ENCODE measurements around the gene SSTR1.

Gene SSTR1, protein sequence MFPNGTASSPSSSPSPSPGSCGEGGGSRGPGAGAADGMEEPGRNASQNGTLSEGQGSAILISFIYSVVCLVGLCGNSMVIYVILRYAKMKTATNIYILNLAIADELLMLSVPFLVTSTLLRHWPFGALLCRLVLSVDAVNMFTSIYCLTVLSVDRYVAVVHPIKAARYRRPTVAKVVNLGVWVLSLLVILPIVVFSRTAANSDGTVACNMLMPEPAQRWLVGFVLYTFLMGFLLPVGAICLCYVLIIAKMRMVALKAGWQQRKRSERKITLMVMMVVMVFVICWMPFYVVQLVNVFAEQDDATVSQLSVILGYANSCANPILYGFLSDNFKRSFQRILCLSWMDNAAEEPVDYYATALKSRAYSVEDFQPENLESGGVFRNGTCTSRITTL

DNA sequence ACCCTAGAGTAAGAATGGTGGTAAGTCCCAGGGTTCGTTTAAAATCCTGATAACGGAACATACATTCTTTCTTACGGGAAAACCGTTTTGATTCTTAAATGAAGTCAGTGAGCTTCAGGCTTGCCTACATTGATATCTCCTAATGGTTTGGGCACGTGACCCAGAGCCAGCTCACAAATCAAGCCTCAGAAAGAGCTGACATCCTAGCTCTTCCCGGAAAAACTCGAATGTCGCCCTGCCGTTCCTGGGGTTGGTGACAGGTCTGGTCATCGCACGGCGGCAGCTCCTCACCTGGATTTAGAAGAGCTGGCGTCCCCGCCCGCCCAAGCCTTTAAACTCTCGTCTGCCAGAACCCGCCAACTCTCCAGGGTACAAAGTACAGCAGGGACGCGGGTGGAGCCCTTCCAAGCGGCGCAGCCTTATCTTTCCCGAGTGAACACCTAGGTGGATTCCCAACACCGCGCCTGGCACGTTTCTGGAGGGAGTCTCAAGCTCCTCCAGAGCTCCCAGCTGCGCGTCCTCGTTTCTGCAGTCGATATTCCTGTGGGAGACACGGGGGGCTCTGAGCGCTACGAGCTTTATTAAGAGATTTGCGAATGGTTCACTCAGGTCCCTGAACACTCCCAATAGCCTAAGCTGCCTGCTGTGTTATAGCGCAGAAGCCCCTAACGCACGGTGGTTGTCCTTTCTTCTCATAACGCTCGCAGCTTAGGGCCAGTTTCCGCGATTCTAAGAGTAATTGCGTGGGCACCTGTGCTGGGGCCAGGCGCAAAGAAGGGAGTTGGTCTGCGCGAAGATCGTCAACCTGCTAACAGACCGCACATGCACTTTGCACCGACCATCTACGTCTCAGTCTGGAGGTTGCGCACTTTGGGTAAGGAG lies at the start of gene SSTR1:
Gene SSTR1 (plus strand): TSS at position 169 of the 882 bp plus-strand sequence. CDS start 1,486 bp downstream, outside the sequence.
- ChIA-PET POLR2A (interaction anchor here (1.1 to 1.9 kb wide), 4 partner anchors 10 to 198 kb away, joined by 3 to 6 read pairs (median 5); partner anchors contain the start of gene CLEC14A), CTCF (interaction anchor here (0.7 to 4.6 kb wide), 17 partner anchors 10 to 807 kb away, joined by 3 to 35 read pairs (median 3); no protein-coding TSS in a partner anchor)
- no peak for DNase-seq (ENCODE audit: low read depth, low spot score)
- TF ChIP-seq CTCF (IDR thresholded peaks at IDR 0.05; ENCODE audit: insufficient read depth, low read length, missing control alignments): no peak
- H3K4me3 ChIP-seq (ENCODE audit: low read depth, low read length): peak within 1 kb of the TSS; percentile 81

GRCh38 chr14:38158468-38158867 lies 49.2 kb upstream of the SSTR1 start:
- no peak overlapping the region for H3K4me3 ChIP-seq (ENCODE audit: low read depth, low read length)
- POLR2A ChIA-PET: no interaction called here
- DNase-seq (ENCODE audit: low read depth, low spot score): no peak
- CTCF ChIA-PET: interaction anchor here (0.6 to 1.7 kb wide), 3 partner anchors 11 to 256 kb away, joined by 3 to 4 read pairs (median 3); no protein-coding TSS in a partner anchor
- no peak for TF ChIP-seq CTCF (IDR thresholded peaks at IDR 0.05; ENCODE audit: insufficient read depth, low read length, missing control alignments)

DNA sequence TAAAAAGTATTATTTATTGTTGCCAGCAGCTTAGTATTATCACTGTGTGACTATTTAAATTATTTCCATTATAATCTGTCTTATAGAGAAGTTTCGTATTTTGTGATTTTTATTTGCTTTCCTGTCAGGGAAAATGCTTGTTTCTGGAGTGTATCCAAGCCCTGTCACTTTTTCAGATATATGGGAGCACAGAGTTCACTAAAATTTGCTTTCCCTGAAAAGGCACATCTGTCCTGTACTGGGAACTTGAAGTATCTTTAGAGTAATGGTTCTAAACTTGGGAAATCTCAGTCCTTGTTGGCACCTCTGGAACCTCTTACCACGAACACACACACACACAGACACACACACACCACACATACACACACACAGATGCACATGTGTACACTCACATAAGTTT lies 39.3 kb upstream of the SSTR1 start:
- CTCF ChIA-PET: no interaction called here
- POLR2A ChIA-PET: no interaction called here
- TF ChIP-seq CTCF (IDR thresholded peaks at IDR 0.05; ENCODE audit: insufficient read depth, low read length, missing control alignments): no peak
- no peak for DNase-seq (ENCODE audit: low read depth, low spot score)
- H3K4me3 ChIP-seq (ENCODE audit: low read depth, low read length): no peak overlapping the region

GRCh38 chr14:38171197-38171596 lies 36.5 kb upstream of the SSTR1 start:
- TF ChIP-seq CTCF (IDR thresholded peaks at IDR 0.05; ENCODE audit: insufficient read depth, low read length, missing control alignments): no peak
- no peak for DNase-seq (ENCODE audit: low read depth, low spot score)
- POLR2A ChIA-PET: no interaction called here
- CTCF ChIA-PET: no interaction called here
- no peak overlapping the region for H3K4me3 ChIP-seq (ENCODE audit: low read depth, low read length)

DNA sequence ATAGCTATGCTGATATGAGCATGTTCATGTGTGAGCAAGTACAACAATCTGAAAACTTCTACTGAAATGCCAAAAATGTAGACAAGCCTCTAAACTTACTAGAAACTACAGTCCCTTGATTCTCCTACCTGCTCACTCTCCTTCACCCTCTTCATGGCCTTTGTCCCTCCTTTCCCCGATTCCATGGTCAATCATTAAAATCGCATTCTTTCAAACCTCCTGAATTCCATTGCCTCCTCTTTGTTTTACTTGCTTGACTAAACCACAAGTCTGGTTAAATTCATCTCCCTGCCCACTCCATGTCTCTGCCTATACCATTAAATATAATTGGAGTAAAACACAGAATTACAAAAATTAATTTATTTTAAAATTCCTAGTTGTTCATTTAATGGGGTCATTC lies 33.0 kb upstream of the SSTR1 start:
- ChIA-PET CTCF (interaction anchor here (0.7 to 0.9 kb wide), 2 partner anchors 22 to 23 kb away, joined by 4 to 5 read pairs; no protein-coding TSS in a partner anchor), POLR2A (no interaction called here)
- no peak for TF ChIP-seq CTCF (IDR thresholded peaks at IDR 0.05; ENCODE audit: insufficient read depth, low read length, missing control alignments)
- H3K4me3 ChIP-seq (ENCODE audit: low read depth, low read length): no peak overlapping the region
- no peak for DNase-seq (ENCODE audit: low read depth, low spot score)

DNA sequence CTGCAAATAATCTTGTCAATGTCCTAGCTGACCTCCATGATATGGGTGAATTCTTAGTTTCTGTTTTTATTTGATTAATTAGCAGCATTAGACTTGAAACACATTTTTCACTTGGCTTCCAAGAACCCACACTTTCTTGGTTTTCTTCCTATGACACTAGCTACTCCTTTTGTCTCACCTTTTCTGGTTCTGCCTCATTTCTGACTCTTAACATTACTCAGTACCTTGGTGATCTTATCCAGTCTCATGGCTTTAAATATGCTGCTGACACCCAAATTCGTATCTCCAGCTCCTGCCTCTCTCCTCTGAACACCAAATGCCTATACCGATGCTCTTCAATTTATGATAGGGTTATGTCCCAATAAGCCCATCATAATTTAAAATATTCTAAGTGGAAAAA lies 32.0 kb upstream of the SSTR1 start:
- CTCF ChIA-PET: interaction anchor here (0.9 kb wide), 1 partner anchor 22 kb away, joined by 5 read pairs; no protein-coding TSS in a partner anchor
- TF ChIP-seq CTCF (IDR thresholded peaks at IDR 0.05; ENCODE audit: insufficient read depth, low read length, missing control alignments): no peak
- no peak overlapping the region for H3K4me3 ChIP-seq (ENCODE audit: low read depth, low read length)
- POLR2A ChIA-PET: no interaction called here
- DNase-seq (ENCODE audit: low read depth, low spot score): no peak

Measured in AG04449 (cell line).